ENCODE measurements around the gene RBM5.

Gene RBM5

DNA sequence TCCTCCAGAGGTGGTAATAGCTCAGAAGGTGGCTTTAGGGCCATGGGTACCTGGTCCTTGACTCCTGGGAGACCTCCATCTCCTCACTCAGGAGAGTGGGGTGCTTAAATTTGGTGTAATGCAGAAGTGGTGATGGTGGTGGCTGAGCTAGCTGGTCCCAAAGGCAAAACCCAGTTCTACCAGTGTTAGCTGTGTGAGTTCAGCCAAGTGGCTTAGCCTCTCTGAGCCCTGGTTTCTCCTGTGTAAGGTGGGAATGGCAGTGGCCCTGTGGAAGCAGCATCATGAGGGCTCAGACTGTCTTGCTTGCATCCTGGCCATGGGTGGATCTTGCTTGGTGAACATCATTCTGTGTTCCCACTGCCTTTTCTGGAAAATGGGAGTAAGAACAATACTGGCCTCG, 75.8 kb downstream of the RBM5 start:
- Histone ChIP-seq H3K36me3 (ENCODE audit: control insufficient read depth in 2 of 2, insufficient read depth in 1 of 2, low read length in 2 of 2) (peaks cover 0 to 59% of the 10 kb centered on the region in 2 experiments; a peak in 1 of 3 replicates), H3K4me1 (ENCODE audit: control insufficient read depth, insufficient read depth, low read length) (peaks cover 10% of the 10 kb centered on the region), H3K9me3 (ENCODE audit: control insufficient read depth, insufficient read depth, low read depth, low read length) (no peaks in the 10 kb centered on the region), H3K27ac (ENCODE audit: extremely low read depth, low read depth, low read length) (no peak overlapping the region), H3K4me3 (ENCODE audit: low read depth, low read length) (no peak overlapping the region)
- POLR2A ChIA-PET: no interaction called here
- TF ChIP-seq, protein P1, sequence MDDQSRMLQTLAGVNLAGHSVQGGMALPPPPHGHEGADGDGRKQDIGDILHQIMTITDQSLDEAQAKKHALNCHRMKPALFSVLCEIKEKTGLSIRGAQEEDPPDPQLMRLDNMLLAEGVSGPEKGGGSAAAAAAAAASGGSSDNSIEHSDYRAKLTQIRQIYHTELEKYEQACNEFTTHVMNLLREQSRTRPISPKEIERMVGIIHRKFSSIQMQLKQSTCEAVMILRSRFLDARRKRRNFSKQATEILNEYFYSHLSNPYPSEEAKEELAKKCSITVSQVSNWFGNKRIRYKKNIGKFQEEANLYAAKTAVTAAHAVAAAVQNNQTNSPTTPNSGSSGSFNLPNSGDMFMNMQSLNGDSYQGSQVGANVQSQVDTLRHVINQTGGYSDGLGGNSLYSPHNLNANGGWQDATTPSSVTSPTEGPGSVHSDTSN (CRISPR knock-in tag; IDR thresholded peaks at IDR 0.05): no peak
- TF ChIP-seq ZNF140 (tag by site-specific recombination; IDR thresholded peaks at IDR 0.05): no peak
- peak; percentile 75; the same call in 1 of the 2 replicates for TF ChIP-seq ZNF768 (tag by site-specific recombination; IDR thresholded peaks at IDR 0.05)
- TF ChIP-seq ZXDB (tag by site-specific recombination; IDR thresholded peaks at IDR 0.05): no peak
- TF ChIP-seq, protein P2, sequence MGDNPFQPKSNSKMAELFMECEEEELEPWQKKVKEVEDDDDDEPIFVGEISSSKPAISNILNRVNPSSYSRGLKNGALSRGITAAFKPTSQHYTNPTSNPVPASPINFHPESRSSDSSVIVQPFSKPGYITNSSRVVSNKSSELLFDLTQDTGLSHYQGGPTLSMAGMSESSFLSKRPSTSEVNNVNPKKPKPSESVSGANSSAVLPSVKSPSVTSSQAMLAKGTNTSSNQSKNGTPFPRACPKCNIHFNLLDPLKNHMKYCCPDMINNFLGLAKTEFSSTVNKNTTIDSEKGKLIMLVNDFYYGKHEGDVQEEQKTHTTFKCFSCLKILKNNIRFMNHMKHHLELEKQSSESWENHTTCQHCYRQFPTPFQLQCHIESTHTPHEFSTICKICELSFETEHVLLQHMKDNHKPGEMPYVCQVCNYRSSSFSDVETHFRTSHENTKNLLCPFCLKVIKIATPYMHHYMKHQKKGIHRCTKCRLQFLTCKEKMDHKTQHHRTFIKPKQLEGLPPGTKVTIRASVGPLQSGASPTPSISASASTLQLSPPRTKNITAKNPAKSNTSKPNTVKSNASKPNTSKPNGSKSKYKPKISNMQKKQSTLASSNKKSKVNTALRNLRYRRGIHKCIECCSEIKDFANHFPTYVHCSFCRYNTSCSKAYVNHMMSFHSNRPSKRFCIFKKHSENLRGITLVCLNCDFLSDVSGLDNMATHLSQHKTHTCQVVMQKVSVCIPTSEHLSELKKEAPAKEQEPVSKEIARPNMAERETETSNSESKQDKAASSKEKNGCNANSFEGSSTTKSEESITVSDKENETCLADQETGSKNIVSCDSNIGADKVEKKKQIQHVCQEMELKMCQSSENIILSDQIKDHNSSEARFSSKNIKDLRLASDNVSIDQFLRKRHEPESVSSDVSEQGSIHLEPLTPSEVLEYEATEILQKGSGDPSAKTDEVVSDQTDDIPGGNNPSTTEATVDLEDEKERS (tag by site-specific recombination; IDR thresholded peaks at IDR 0.05): no peak
- TF ChIP-seq SALL2 (tag by site-specific recombination; IDR thresholded peaks at IDR 0.05; ENCODE audit: borderline replicate concordance): no peak
- CTCF ChIA-PET: interaction anchor here (1.0 to 2.0 kb wide), 2 partner anchors 30 to 61 kb away, joined by 3 to 5 read pairs; no protein-coding TSS in a partner anchor

DNA sequence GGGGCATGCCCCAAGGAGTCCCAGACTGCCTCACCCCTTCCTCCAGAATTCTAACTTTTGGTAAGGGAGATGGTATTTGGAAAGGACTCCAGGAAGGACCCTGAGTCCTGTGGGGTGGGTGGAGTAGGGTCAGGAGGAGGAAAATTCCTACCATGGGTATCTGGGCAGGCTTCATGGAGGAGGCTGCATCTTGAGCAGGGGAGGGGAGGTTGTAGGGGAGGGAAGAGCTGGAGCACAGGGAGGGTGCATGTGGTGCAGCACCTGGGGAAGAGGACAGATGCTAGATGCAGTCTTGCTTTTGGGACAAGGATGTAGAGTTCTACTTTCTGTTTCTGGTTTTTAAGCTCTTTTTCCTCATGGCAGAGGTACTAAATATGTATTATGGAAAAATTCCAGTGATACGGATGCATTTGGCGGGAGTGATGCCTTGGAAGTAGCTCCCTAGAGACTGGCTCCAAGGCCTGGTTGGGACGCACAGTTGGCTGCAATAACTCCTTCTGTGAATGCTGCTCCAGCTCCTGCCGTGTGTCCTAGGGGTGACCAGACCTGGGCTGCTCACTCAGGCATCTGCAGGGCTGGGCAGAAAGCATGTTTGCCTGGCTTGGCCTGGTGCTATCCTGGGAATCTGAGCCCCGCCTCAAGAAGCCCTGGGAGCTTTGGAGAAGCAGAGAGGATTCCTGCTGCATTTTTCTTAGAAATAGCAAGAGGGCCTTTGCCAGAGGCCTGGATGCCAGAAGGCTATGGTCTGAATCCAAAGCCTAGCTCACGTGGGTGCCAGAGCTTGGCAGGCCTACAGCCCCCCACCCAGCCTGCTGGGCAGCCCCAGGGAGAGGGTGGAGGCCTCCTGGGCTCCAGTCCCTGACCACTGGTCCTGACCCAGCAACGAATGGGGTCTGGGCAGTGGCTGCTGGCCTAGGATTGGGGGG, 76.5 kb downstream of the RBM5 start:
- H3K4me1 ChIP-seq (ENCODE audit: control insufficient read depth, insufficient read depth, low read length): peaks cover 10% of the 10 kb centered on the region
- ChIA-PET POLR2A (no interaction called here), CTCF (interaction anchor here (0.6 to 2.0 kb wide), 4 partner anchors 23 to 61 kb away, joined by 3 to 5 read pairs (median 4); no protein-coding TSS in a partner anchor)
- H3K9me3 ChIP-seq (ENCODE audit: control insufficient read depth, insufficient read depth, low read depth, low read length): no peaks in the 10 kb centered on the region
- no peak for TF ChIP-seq ZNF843 (tag by site-specific recombination; IDR thresholded peaks at IDR 0.05)
- TF ChIP-seq ZNF600 (tag by site-specific recombination; IDR thresholded peaks at IDR 0.05): peak; percentile 80
- 0 out of 2 replicates have a peak, but pooled peaks have one; percentile 26 for TF ChIP-seq ZBTB17 (tag by site-specific recombination; IDR thresholded peaks at IDR 0.05)
- peak; percentile 65 for TF ChIP-seq ZNF341 (tag by site-specific recombination; IDR thresholded peaks at IDR 0.05; ENCODE audit: low read depth)
- TF ChIP-seq SCRT2 (tag by site-specific recombination; IDR thresholded peaks at IDR 0.05): no peak
- TF ChIP-seq, protein P3, sequence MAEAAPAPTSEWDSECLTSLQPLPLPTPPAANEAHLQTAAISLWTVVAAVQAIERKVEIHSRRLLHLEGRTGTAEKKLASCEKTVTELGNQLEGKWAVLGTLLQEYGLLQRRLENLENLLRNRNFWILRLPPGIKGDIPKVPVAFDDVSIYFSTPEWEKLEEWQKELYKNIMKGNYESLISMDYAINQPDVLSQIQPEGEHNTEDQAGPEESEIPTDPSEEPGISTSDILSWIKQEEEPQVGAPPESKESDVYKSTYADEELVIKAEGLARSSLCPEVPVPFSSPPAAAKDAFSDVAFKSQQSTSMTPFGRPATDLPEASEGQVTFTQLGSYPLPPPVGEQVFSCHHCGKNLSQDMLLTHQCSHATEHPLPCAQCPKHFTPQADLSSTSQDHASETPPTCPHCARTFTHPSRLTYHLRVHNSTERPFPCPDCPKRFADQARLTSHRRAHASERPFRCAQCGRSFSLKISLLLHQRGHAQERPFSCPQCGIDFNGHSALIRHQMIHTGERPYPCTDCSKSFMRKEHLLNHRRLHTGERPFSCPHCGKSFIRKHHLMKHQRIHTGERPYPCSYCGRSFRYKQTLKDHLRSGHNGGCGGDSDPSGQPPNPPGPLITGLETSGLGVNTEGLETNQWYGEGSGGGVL (tag by site-specific recombination; IDR thresholded peaks at IDR 0.05): 0 out of 2 replicates have a peak, but pooled peaks have one; percentile 26
- TF ChIP-seq IKZF3 (tag by site-specific recombination; IDR thresholded peaks at IDR 0.05): peak; percentile 31; the same call in 1 of the 2 replicates
- H3K36me3 ChIP-seq (ENCODE audit: control insufficient read depth in 2 of 2, insufficient read depth in 1 of 2, low read length in 2 of 2): peaks cover 0 to 52% of the 10 kb centered on the region in 2 experiments; a peak in 1 of 3 replicates
- no peak overlapping the region for H3K27ac ChIP-seq (ENCODE audit: extremely low read depth, low read depth, low read length)
- H3K4me3 ChIP-seq (ENCODE audit: low read depth, low read length): no peak overlapping the region

All from HEK293 (cell line).